NB4 (cell line): ENCODE results near the gene KLHL41.

Experiments used
- MYC ChIP-seq: IDR thresholded peaks from 2 replicates; pipeline ENCODE4 v1.6.1; 2011; ENCODE audit warnings: low read depth, low read length
- POLR2A ChIP-seq: IDR thresholded peaks from 2 replicates; pipeline ENCODE4 v1.6.1; 2011; ENCODE audit warnings: mild to moderate bottlenecking; ENCODE audit not compliant: insufficient read length; ENCODE audit errors: extremely low read depth
- TF ChIP-seq, protein P1 (sequence below): IDR thresholded peaks from one replicate; pipeline ENCODE4 v1.5.1; 2012; ENCODE audit warnings: low read depth, low read length
- TF ChIP-seq, protein P2 (sequence below): IDR thresholded peaks from 2 replicates; pipeline ENCODE4 v1.6.1; 2011; ENCODE audit warnings: low read depth, low read length

DNA sequence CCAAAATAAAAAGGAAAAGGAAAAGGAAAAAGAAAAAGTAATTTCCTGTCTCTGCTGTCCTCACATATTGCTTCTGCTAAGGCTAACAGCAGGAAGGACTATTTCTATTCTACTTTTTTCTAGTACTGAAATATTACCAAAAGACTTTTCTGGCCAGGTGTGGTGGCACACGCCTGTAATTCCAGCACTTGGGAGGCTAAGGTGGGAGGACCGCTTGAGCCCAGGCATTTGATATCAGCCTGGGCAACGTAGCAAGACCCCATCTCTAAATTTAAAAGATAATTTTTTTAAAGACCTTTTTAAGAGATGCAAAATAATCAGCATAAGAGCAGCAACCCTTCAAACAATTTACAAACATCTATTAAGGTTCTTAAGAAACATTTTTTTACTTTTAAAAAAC, 32.9 kb downstream of the KLHL41 start:
- TF ChIP-seq, protein P1, sequence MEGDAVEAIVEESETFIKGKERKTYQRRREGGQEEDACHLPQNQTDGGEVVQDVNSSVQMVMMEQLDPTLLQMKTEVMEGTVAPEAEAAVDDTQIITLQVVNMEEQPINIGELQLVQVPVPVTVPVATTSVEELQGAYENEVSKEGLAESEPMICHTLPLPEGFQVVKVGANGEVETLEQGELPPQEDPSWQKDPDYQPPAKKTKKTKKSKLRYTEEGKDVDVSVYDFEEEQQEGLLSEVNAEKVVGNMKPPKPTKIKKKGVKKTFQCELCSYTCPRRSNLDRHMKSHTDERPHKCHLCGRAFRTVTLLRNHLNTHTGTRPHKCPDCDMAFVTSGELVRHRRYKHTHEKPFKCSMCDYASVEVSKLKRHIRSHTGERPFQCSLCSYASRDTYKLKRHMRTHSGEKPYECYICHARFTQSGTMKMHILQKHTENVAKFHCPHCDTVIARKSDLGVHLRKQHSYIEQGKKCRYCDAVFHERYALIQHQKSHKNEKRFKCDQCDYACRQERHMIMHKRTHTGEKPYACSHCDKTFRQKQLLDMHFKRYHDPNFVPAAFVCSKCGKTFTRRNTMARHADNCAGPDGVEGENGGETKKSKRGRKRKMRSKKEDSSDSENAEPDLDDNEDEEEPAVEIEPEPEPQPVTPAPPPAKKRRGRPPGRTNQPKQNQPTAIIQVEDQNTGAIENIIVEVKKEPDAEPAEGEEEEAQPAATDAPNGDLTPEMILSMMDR = no peak
- no peak for TF ChIP-seq MYC
- TF ChIP-seq POLR2A = no peak
- TF ChIP-seq, protein P2, sequence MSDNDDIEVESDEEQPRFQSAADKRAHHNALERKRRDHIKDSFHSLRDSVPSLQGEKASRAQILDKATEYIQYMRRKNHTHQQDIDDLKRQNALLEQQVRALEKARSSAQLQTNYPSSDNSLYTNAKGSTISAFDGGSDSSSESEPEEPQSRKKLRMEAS = no peak
